K562 (cell line): ENCODE data around the gene DIAPH1. TPM values are rescaled to one million over a fixed set of nuclear protein-coding genes. Genes with fewer than 3 reads are reported as not detected.

Experiments
- ATAC-seq: fragments of 200-7000 bp; cut with Tn5 transposase; 3 replicates; pipeline ENCODE4 v1.9.1; 2020; ENCODE audit warnings: moderate library complexity
- BruUV-seq: library from RNA; stranded (reverse); fragments of 400-500 nt; replicated peaks from 2 replicates; lab custom pipeline; 2021; lab: Mats Ljungman, UMichigan
- CTCF ChIA-PET: fragments of 300-600 bp; formaldehyde crosslinking; extraction: SDS; loops from one replicate; lab custom pipeline; 2021; ENCODE audit warnings: low intra/inter-chr PET ratio; lab: Yijun Ruan, JAX
- POLR2A ChIA-PET: fragments of 300-600, 350-650 bp; sonication (Branson Sonifier 250); formaldehyde crosslinking; extraction: SDS; loops from one replicate; lab custom pipeline; 2021; ENCODE audit warnings: antibody characterized with exemption, inconsistent platforms; lab: Yijun Ruan, JAX
- DNase-seq, 4 experiments: peaks; one replicate each; pipeline versions ENCODE4 v3.0.0 to v3.0.0-alpha.2; 2011 to 2018; ENCODE audit warnings: low spot score in 3 of 4, mixed read lengths in 3 of 4; ENCODE audit errors: extremely low read depth in 1 of 4
- FAIRE-seq: peaks from 2 replicates; lab custom pipeline; 2011; peaks lifted over from hg19 to GRCh38; lab: Jason Lieb, UNC
- H2AFZ ChIP-seq: 2 replicates; pipeline ENCODE4 v1.6.0; 2011; ENCODE audit warnings: low read depth, low read length, control low read depth, inconsistent platforms
- H3K27ac ChIP-seq: fragments of 200-600 bp; 3 replicates; pipeline ENCODE4 v1.8.0; 2011; ENCODE audit warnings: low read depth, mild to moderate bottlenecking, control low read depth, inconsistent platforms, low read length, moderate library complexity, mixed read lengths; ENCODE audit errors: extremely low read depth
- H3K27me3 ChIP-seq, 2 experiments: fragments of 300-600 bp in 1 of 2; 2 replicates in 1 of 2; 3 replicates in 1 of 2; pipeline versions ENCODE4 v1.6.0 to v1.8.0; 2011; ENCODE audit warnings: inconsistent platforms in 2 of 2, low read length in 2 of 2, mild to moderate bottlenecking in 1 of 2, mixed read lengths in 1 of 2, moderate library complexity in 1 of 2; ENCODE audit not compliant: control insufficient read depth in 2 of 2, insufficient read depth in 2 of 2
- H3K36me3 ChIP-seq: fragments of 300-600 bp; 3 replicates; pipeline ENCODE4 v1.8.0; 2011; ENCODE audit warnings: mild to moderate bottlenecking, low read length, inconsistent platforms; ENCODE audit not compliant: control insufficient read depth, insufficient read depth
- H3K4me1 ChIP-seq, 2 experiments: fragments of 200-600 bp in 1 of 2; replicated peaks in 1 of 2; 2 replicates in 1 of 2; 3 replicates in 1 of 2; pipeline versions ENCODE4 v1.5.1 to v1.8.0; 2011; ENCODE audit warnings: inconsistent platforms in 2 of 2, low read length in 2 of 2, mild to moderate bottlenecking in 1 of 2, mixed read lengths in 1 of 2, moderate library complexity in 1 of 2; ENCODE audit not compliant: control insufficient read depth in 2 of 2, insufficient read depth in 2 of 2
- H3K4me2 ChIP-seq: 2 replicates; pipeline ENCODE4 v1.6.1; 2011; ENCODE audit warnings: low read length, control low read depth, inconsistent platforms, mixed read lengths; ENCODE audit not compliant: insufficient read depth
- H3K4me3 ChIP-seq: fragments of 200-600 bp; sonication (generic), shearing (Covaris generic); 2 replicates; pipeline ENCODE4 v1.5.1; 2016; ENCODE audit warnings: control low read depth, inconsistent platforms
- H3K79me2 ChIP-seq: fragments of 200-600 bp; 3 replicates; pipeline ENCODE4 v1.8.0; 2011; ENCODE audit warnings: low read length, inconsistent platforms; ENCODE audit not compliant: control insufficient read depth, insufficient read depth
- H3K9ac ChIP-seq, 2 experiments: 2 replicates each; pipeline versions ENCODE4 v1.6.0 to v1.6.1; 2011; ENCODE audit warnings: low read depth in 2 of 2, low read length in 2 of 2, control low read depth in 1 of 2, inconsistent platforms in 1 of 2, mild to moderate bottlenecking in 1 of 2, mixed read lengths in 1 of 2; ENCODE audit not compliant: insufficient read depth in 1 of 2
- H3K9me1 ChIP-seq: one replicate; pipeline ENCODE4 v1.6.0; 2011; ENCODE audit warnings: inconsistent platforms, mild to moderate bottlenecking, low read length, moderate library complexity; ENCODE audit not compliant: control insufficient read depth, insufficient read depth
- H3K9me3 ChIP-seq: replicated peaks from 2 replicates; pipeline ENCODE4 v1.5.1; 2011; ENCODE audit warnings: low read depth, low read length, inconsistent platforms; ENCODE audit not compliant: control insufficient read depth, insufficient read depth
- H4K20me1 ChIP-seq: replicated peaks from 2 replicates; pipeline ENCODE4 v1.6.1; 2011; ENCODE audit warnings: low read length, inconsistent platforms, mixed read lengths; ENCODE audit not compliant: control insufficient read depth, insufficient read depth
- ETS2 ChIP-seq: IDR thresholded peaks from 2 replicates; pipeline ENCODE4 v1.6.1; 2016; ENCODE audit warnings: borderline replicate concordance, missing genetic modification characterization, mild to moderate bottlenecking, moderate library complexity, missing compliant biosample characterization; ENCODE audit not compliant: poor library complexity, severe bottlenecking
- IRF9 ChIP-seq: fragments of 450-650 bp; IDR thresholded peaks from 2 replicates; pipeline ENCODE4 v1.6.1; 2016; ENCODE audit warnings: missing biosample characterization, missing genetic modification characterization
- JUN ChIP-seq, 2 experiments: sonication (generic) in 1 of 2; formaldehyde crosslinking in 1 of 2; IDR thresholded peaks; 2 replicates each; pipeline versions ENCODE4 v1.6.1 to v1.8.0; 2012 to 2022; ENCODE audit warnings: borderline replicate concordance in 2 of 2, mild to moderate bottlenecking in 2 of 2, improper control_type of control experiment in 1 of 2, low read depth in 1 of 2, low read length in 1 of 2, missing genetic modification reagents in 1 of 2
- NR3C1 ChIP-seq: sonication (generic); formaldehyde crosslinking; IDR thresholded peaks from 2 replicates; pipeline ENCODE4 v1.8.1; 2022; ENCODE audit warnings: missing genetic modification reagents
- PML ChIP-seq: IDR thresholded peaks from 2 replicates; pipeline ENCODE4 v1.6.1; 2012; ENCODE audit warnings: low read length, inconsistent platforms
- SP2 ChIP-seq: IDR thresholded peaks from 2 replicates; pipeline ENCODE4 v1.6.1; 2011; ENCODE audit warnings: mild to moderate bottlenecking, low read depth, low read length, moderate library complexity; ENCODE audit not compliant: poor library complexity, severe bottlenecking; ENCODE audit errors: extremely low read depth
- YBX1 ChIP-seq: fragments of 450-650 bp; IDR thresholded peaks from 2 replicates; pipeline ENCODE4 v1.7.1; 2016; ENCODE audit warnings: mild to moderate bottlenecking
- WGBS: fragments of 100-300 bp; shearing (Covaris generic); methylation state at CpG from one replicate; pipeline ENCODE4 v1.1.6; 2016; ENCODE audit warnings: low coverage, mixed read lengths; ENCODE audit not compliant: insufficient coverage; ENCODE audit errors: missing lambda C conversion rate; 5-methylcytosine and 5-hydroxymethylcytosine counted together
- in situ Hi-C: fragments of 300-500 bp; cut with MboI; formaldehyde crosslinking; loops from 4 replicates; pipeline ENCODE4 v1.15.0; 2018; ENCODE audit warnings: inconsistent platforms, mixed read lengths
- intact Hi-C: fragments of 100-400 bp; cut with micrococcal nuclease; formaldehyde crosslinking; loops from 2 replicates; pipeline ENCODE4 v1.14.2; 2022
- polyA plus RNA-seq, 8 experiments: library from polyadenylated mRNA; depleted of rRNA in 4 of 8; stranded (reverse) in 5 of 8; unstranded in 3 of 8; fragments of >200 nt; fragmentation: Nextera tagmentation in 2 of 8; fragmentation: Illumina TruSeq in 1 of 8; extraction: Ambion mirVana in 2 of 8; extraction: Trizol in 1 of 8; gene quantifications; 2 replicates each; pipeline versions ENCODE4 v1.2.1 to v1.2.3, GENCODE V29; 2011 to 2014; ENCODE audit warnings: inconsistent platforms in 1 of 8, missing spikeins in 1 of 8
- total RNA-seq, 7 experiments: library from RNA; depleted of rRNA in 6 of 7; stranded (reverse); fragments of >200 nt in 6 of 7; fragmentation: Illumina TruSeq in 2 of 7; extraction: Trizol in 2 of 7; gene quantifications; 2 replicates each; pipeline versions ENCODE4 v1.2.1 to v1.2.3, GENCODE V29; 2011 to 2021; ENCODE audit warnings: low replicate concordance in 1 of 7

DIAPH1 gene
- total and polyA plus RNA-seq, 9 of the 15 experiments (the other 6 are each of a cell fraction or from before 2014, with no cell fraction given), result 60.8 to 328 (median 97.8) TPM

GRCh38 chr5:141518618-141519015, 100.2 kb downstream of the DIAPH1 start:
- ChIA-PET POLR2A (interaction anchor here (0.7 to 1.1 kb wide), 2 partner anchors 13 to 163 kb away, joined by 3 to 5 read pairs; partner anchors contain the start of gene PCDHGA4), CTCF (no interaction called here)
- no TSS peak for BruUV-seq
- in situ Hi-C loops (no loop called here), intact Hi-C loops (loop anchor here (10.0 kb wide), 1 partner anchor 284 kb away; no protein-coding TSS in a partner anchor)
- no peak overlapping the region for H3K4me3 ChIP-seq
- H3K9ac ChIP-seq, result no peak overlapping the region
- no peak overlapping the region for H3K27ac ChIP-seq
- H3K27me3 ChIP-seq, result no peaks in the 10 kb centered on the region
- H2AFZ ChIP-seq, result no peak overlapping the region
- no peak for FAIRE-seq
- peaks cover under 1% of the 10 kb centered on the region for H3K9me1 ChIP-seq
- H3K4me1 ChIP-seq, result peaks cover 4 to 7% of the 10 kb centered on the region in 2 experiments; a peak in 3 of 5 replicates
- H3K4me2 ChIP-seq, result no peak overlapping the region
- TF ChIP-seq SP2 (no peak), JUN (IDR thresholded peaks at IDR 0.05; ENCODE audit: borderline replicate concordance, low read depth, low read length) (no peak), JUN (CRISPR knock-in tag; IDR thresholded peaks at IDR 0.05; ENCODE audit: borderline replicate concordance) (no peak), ETS2 (tag) (no peak), NR3C1 (CRISPR knock-in tag) (no peak), PML (no peak), IRF9 (no peak), YBX1 (no peak)
- WGBS, result 100% methylated on average over 1 of the region's 1 CpG
- ATAC-seq, result no peak
- peaks cover 98% of the 10 kb centered on the region for H3K36me3 ChIP-seq
- DNase-seq, result no peak
- no peaks in the 10 kb centered on the region for H3K79me2 ChIP-seq
- H3K9me3 ChIP-seq, result no peaks in the 10 kb centered on the region
- no peaks in the 10 kb centered on the region for H4K20me1 ChIP-seq
